NB4 (cell line): Measurements from ENCODE around the gene FILIP1L.

Experiments
- DNase-seq: peaks from one replicate; pipeline ENCODE4 v3.0.0; 2010; ENCODE audit warnings: low read depth
- H3K4me3 ChIP-seq: one replicate; pipeline ENCODE4 v1.5.1; 2011; ENCODE audit warnings: mild to moderate bottlenecking, low read depth, low read length, moderate library complexity
- CTCF ChIP-seq: IDR thresholded peaks from one replicate; pipeline ENCODE4 v1.5.1; 2012; ENCODE audit warnings: low read depth, low read length
- MAX ChIP-seq: IDR thresholded peaks from 2 replicates; pipeline ENCODE4 v1.6.1; 2011; ENCODE audit warnings: low read depth, low read length
- MYC ChIP-seq: IDR thresholded peaks from 2 replicates; pipeline ENCODE4 v1.6.1; 2011; ENCODE audit warnings: low read depth, low read length
- POLR2A ChIP-seq: IDR thresholded peaks from 2 replicates; pipeline ENCODE4 v1.6.1; 2011; ENCODE audit warnings: mild to moderate bottlenecking; ENCODE audit not compliant: insufficient read length; ENCODE audit errors: extremely low read depth

FILIP1L gene

GRCh38 chr3:99965077-99965476 is 149.2 kb downstream of the FILIP1L start:
- DNase-seq = no peak
- H3K4me3 ChIP-seq = no peak overlapping the region
- TF ChIP-seq MYC (no peak), CTCF (no peak), MAX (no peak), POLR2A (no peak)

- DNase-seq = no peak
- no peak overlapping the region for H3K4me3 ChIP-seq
- TF ChIP-seq MYC (no peak), CTCF (no peak), MAX (no peak), POLR2A (no peak)
Observed at GRCh38 chr3:99962703-99963102, 151.6 kb downstream of the FILIP1L start.

- no peak for DNase-seq
- no peak for TF ChIP-seq MAX
- no peak for TF ChIP-seq POLR2A
- no peak for TF ChIP-seq CTCF
- TF ChIP-seq MYC = no peak
Observed at GRCh38 chr3:99961756-99962515, 152.4 kb downstream of the FILIP1L start.

GRCh38 chr3:99960941-99961340 is 153.4 kb downstream of the FILIP1L start:
- no peak for DNase-seq
- no peak for TF ChIP-seq POLR2A
- TF ChIP-seq CTCF = no peak
- TF ChIP-seq MAX = no peak
- TF ChIP-seq MYC = no peak
- no peak overlapping the region for H3K4me3 ChIP-seq

More at GRCh38 chr3:99961756-99962515, 152.4 kb downstream of the FILIP1L start:
- H3K4me3 ChIP-seq = no peak overlapping the region

GRCh38 chr3:99960123-99960878 is 154.0 kb downstream of the FILIP1L start:
- no peak for DNase-seq
- no peak for TF ChIP-seq MAX
- TF ChIP-seq POLR2A = no peak
- no peak for TF ChIP-seq MYC
- TF ChIP-seq CTCF = no peak
- H3K4me3 ChIP-seq = no peak overlapping the region
